GM21717 (cell line): ENCODE data around the gene KDELR3.
"Not testable (repeated sequence)": the region's sequence is repeated elsewhere in the genome, so short reads cannot be mapped to it uniquely, and the experiment has no call there.

Source experiments
- ATAC-seq: cut with Tn5 transposase; IDR thresholded peaks from one replicate; pipeline ENCODE4 v1.9.1; 2021; ENCODE audit warnings: mild to moderate bottlenecking, moderate library complexity; ENCODE audit not compliant: unreplicated experiment

Gene KDELR3

GRCh38 chr22:38455530-38456271 lies 12.2 kb upstream of the KDELR3 start:
- no peak for ATAC-seq

GRCh38 chr22:38456272-38456835 lies 11.5 kb upstream of the KDELR3 start:
- ATAC-seq: no peak

- no peak for ATAC-seq
Measured at GRCh38 chr22:38456841-38457699, 10.8 kb upstream of the KDELR3 start.

GRCh38 chr22:38460426-38460840 lies 7.5 kb upstream of the KDELR3 start:
- ATAC-seq: no peak

- no peak for ATAC-seq
Measured at GRCh38 chr22:38461057-38461413, 6.9 kb upstream of the KDELR3 start.

GRCh38 chr22:38461414-38462081 lies 6.3 kb upstream of the KDELR3 start:
- no peak for ATAC-seq

- no peak for ATAC-seq
Measured at GRCh38 chr22:38462960-38463784, 4.7 kb upstream of the KDELR3 start.

GRCh38 chr22:38464992-38465672 lies 2.8 kb upstream of the KDELR3 start:
- no peak for ATAC-seq

- ATAC-seq: no peak
Measured at GRCh38 chr22:38465673-38466490, 2.0 kb upstream of the KDELR3 start.

- ATAC-seq: no peak
Measured at GRCh38 chr22:38467438-38467903, 425 bp upstream of the KDELR3 start.

- ATAC-seq: no peak
Measured at GRCh38 chr22:38468443-38469305, 778 bp downstream of the KDELR3 start.

- ATAC-seq: no peak
Measured at GRCh38 chr22:38469306-38469781, 1.4 kb downstream of the KDELR3 start.

- not testable (repeated sequence) for ATAC-seq
Measured at GRCh38 chr22:38470179-38470578, 2.3 kb downstream of the KDELR3 start.

- no peak for ATAC-seq
Measured at GRCh38 chr22:38471237-38471636, 3.3 kb downstream of the KDELR3 start.

GRCh38 chr22:38474003-38474607 lies 6.2 kb downstream of the KDELR3 start:
- no peak for ATAC-seq

GRCh38 chr22:38477585-38477984 lies 9.7 kb downstream of the KDELR3 start:
- ATAC-seq: no peak

GRCh38 chr22:38479096-38479837 lies 11.4 kb downstream of the KDELR3 start:
- ATAC-seq: no peak
